AG04449 (cell line): ENCODE results near the gene SMYD3.

Experiments
- CTCF ChIA-PET: fragments of 350-600 bp; formaldehyde crosslinking; extraction: SDS; loops from one replicate; lab custom pipeline; 2021; ENCODE audit warnings: antibody characterized with exemption; lab: Yijun Ruan, JAX
- POLR2A ChIA-PET: fragments of 400-600, 350-600 bp; formaldehyde crosslinking; extraction: SDS; loops from one replicate; lab custom pipeline; 2020; ENCODE audit warnings: antibody characterized with exemption, inconsistent platforms; lab: Yijun Ruan, JAX
- DNase-seq: peaks from one replicate; pipeline ENCODE4 v3.0.0-alpha.2; 2010; ENCODE audit warnings: low read depth, low spot score
- H3K4me3 ChIP-seq: 2 replicates; pipeline ENCODE4 v1.5.1; 2011; ENCODE audit warnings: low read depth, mild to moderate bottlenecking, control low read depth, low read length
- TF ChIP-seq, protein P1 (sequence below): IDR thresholded peaks from one replicate; pipeline ENCODE4 v1.5.1; 2011; ENCODE audit warnings: mild to moderate bottlenecking, moderate library complexity, low read length, control low read depth, inconsistent platforms; ENCODE audit not compliant: insufficient read depth; ENCODE audit errors: missing control alignments

The SMYD3 gene

DNA sequence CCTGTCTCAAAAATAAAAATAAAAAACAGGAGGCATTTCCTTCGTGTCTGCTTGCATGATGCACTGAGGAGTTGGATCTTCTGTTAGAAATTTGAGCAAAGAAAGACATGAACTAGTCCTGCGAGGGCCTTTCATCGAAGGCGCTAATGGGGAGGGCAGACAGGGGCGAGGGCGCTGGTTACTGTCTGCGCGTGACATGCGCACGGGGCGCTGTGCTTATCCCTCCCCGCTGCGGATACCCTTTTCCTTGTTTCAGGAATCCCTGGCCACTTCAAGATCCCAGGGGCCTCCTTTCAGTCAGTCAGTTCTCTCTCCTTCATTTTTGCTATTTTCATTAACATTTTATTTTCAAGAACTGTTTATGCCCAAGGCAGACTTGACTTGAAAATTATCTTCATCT, 806.4 kb downstream of the SMYD3 start:
- DNase-seq, result no peak
- H3K4me3 ChIP-seq, result no peak overlapping the region
- POLR2A ChIA-PET, result no interaction called here
- CTCF ChIA-PET, result interaction anchor here (1.1 to 1.4 kb wide), 2 partner anchors 8 to 9 kb away, joined by 3 read pairs; no protein-coding TSS in a partner anchor
- TF ChIP-seq, protein P1, sequence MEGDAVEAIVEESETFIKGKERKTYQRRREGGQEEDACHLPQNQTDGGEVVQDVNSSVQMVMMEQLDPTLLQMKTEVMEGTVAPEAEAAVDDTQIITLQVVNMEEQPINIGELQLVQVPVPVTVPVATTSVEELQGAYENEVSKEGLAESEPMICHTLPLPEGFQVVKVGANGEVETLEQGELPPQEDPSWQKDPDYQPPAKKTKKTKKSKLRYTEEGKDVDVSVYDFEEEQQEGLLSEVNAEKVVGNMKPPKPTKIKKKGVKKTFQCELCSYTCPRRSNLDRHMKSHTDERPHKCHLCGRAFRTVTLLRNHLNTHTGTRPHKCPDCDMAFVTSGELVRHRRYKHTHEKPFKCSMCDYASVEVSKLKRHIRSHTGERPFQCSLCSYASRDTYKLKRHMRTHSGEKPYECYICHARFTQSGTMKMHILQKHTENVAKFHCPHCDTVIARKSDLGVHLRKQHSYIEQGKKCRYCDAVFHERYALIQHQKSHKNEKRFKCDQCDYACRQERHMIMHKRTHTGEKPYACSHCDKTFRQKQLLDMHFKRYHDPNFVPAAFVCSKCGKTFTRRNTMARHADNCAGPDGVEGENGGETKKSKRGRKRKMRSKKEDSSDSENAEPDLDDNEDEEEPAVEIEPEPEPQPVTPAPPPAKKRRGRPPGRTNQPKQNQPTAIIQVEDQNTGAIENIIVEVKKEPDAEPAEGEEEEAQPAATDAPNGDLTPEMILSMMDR, result no peak
